Measurements from ENCODE around the gene PUM2. TPM values are rescaled to one million over a fixed set of nuclear protein-coding genes. Genes with fewer than 3 reads are reported as not detected.

The PUM2 gene
- polyA plus RNA-seq, 1 donor from 2014 or later = 14.6 TPM

- no peak overlapping the region for H3K4me3 Mint-ChIP-seq
- no peak overlapping the region for H3K27ac Mint-ChIP-seq
- H3K9me3 Mint-ChIP-seq = no peaks in the 10 kb centered on the region
- H3K4me1 Mint-ChIP-seq = peaks cover 0 to 6% (median 4%) of the 10 kb centered on the region in 3 donors
- H3K36me3 Mint-ChIP-seq = peaks cover 1% of the 10 kb centered on the region
- peaks cover 2% of the 10 kb centered on the region for H3K27me3 Mint-ChIP-seq
These were observed 141.1 kb downstream of the PUM2 start for GRCh38 chr2:20209373-20210109.

- peaks cover 1% of the 10 kb centered on the region for H3K36me3 Mint-ChIP-seq
- H3K27me3 Mint-ChIP-seq = peaks cover 2% of the 10 kb centered on the region
- H3K27ac Mint-ChIP-seq = no peak overlapping the region
- H3K4me1 Mint-ChIP-seq = peaks cover 0 to 6% (median 4%) of the 10 kb centered on the region in 3 donors
- H3K9me3 Mint-ChIP-seq = no peaks in the 10 kb centered on the region
- H3K4me3 Mint-ChIP-seq = peak overlapping the region in 1 of 4 donors; percentile 24
These were observed 142.2 kb downstream of the PUM2 start for GRCh38 chr2:20208476-20208859.

DNA sequence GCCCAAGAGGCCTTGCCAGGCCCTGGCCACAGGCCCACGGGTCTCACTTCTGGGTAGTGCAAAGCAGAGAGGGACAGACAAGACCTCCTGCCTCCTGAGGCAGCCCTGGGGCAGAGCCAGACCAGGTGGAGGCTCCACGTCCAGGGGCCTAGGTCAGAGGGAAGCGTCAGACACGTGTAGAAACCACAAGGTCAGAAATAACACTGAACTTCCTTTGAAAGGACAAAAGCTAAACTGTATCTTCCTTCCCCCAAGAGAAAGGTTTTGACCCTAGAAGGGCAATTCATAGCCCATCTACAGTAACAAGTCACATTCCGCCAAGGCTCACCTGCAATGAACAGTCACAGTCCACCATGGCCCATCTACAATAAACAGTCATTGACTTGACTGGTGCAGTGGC, 143.6 kb downstream of the PUM2 start:
- Mint-ChIP-seq H3K27ac (no peak overlapping the region), H3K9me3 (no peaks in the 10 kb centered on the region), H3K4me3 (peak overlapping the region in 1 of 4 donors; percentile 65), H3K4me1 (peaks cover 0 to 6% (median 4%) of the 10 kb centered on the region in 3 donors), H3K27me3 (peaks cover under 1% of the 10 kb centered on the region), H3K36me3 (peaks cover 1% of the 10 kb centered on the region)

- no peaks in the 10 kb centered on the region for H3K27me3 Mint-ChIP-seq
- H3K36me3 Mint-ChIP-seq = peaks cover 1% of the 10 kb centered on the region
- H3K9me3 Mint-ChIP-seq = no peaks in the 10 kb centered on the region
- no peak overlapping the region for H3K4me3 Mint-ChIP-seq
- no peak overlapping the region for H3K27ac Mint-ChIP-seq
- H3K4me1 Mint-ChIP-seq = peaks cover 0 to 6% (median 4%) of the 10 kb centered on the region in 3 donors
These were observed 144.6 kb downstream of the PUM2 start for GRCh38 chr2:20205915-20206524.

DNA sequence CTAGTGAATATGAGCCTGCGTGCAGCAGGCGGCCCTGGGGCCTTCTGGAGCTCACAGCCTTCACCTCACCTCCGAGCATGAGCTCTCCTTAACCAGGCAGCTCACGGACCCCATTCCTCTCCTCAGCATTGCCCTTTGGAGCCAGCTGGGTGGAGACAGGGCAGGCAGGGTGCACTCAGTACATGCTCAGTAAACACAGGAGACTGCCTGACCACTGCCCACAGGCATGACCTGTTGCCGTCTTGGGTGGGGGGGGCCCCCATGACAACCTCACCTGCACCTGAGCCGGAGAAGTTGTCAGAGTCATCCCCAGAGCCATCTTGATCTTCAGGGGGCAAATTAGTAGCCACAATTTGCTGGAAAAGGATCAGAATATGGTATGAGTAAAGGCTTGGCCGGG, 145.6 kb downstream of the PUM2 start:
- Mint-ChIP-seq H3K9me3 (no peaks in the 10 kb centered on the region), H3K27me3 (no peaks in the 10 kb centered on the region), H3K4me3 (no peak overlapping the region), H3K36me3 (peaks cover 1% of the 10 kb centered on the region), H3K4me1 (peaks cover 0 to 6% (median 4%) of the 10 kb centered on the region in 3 donors), H3K27ac (no peak overlapping the region)

- no peak overlapping the region for H3K4me3 Mint-ChIP-seq
- H3K4me1 Mint-ChIP-seq = peaks cover 0 to 5% (median 4%) of the 10 kb centered on the region in 3 donors
- H3K36me3 Mint-ChIP-seq = peaks cover 1% of the 10 kb centered on the region
- peaks cover 3% of the 10 kb centered on the region for H3K27me3 Mint-ChIP-seq
- no peaks in the 10 kb centered on the region for H3K9me3 Mint-ChIP-seq
- H3K27ac Mint-ChIP-seq = no peak overlapping the region
These were observed 147.0 kb downstream of the PUM2 start for GRCh38 chr2:20203521-20204225.

- peaks cover 0 to 5% (median 4%) of the 10 kb centered on the region in 3 donors for H3K4me1 Mint-ChIP-seq
- peaks cover 4% of the 10 kb centered on the region for H3K27me3 Mint-ChIP-seq
- peaks cover 1% of the 10 kb centered on the region for H3K36me3 Mint-ChIP-seq
- H3K9me3 Mint-ChIP-seq = no peaks in the 10 kb centered on the region
- H3K27ac Mint-ChIP-seq = no peak overlapping the region
- H3K4me3 Mint-ChIP-seq = no peak overlapping the region
These were observed 147.6 kb downstream of the PUM2 start for GRCh38 chr2:20203072-20203471.

GRCh38 chr2:20201671-20202070, 149.0 kb downstream of the PUM2 start:
- Mint-ChIP-seq H3K9me3 (no peaks in the 10 kb centered on the region), H3K36me3 (peaks cover 1% of the 10 kb centered on the region), H3K4me3 (no peak overlapping the region), H3K27me3 (peaks cover 4% of the 10 kb centered on the region), H3K4me1 (peaks cover 0 to 2% (median 0%) of the 10 kb centered on the region in 3 donors), H3K27ac (no peak overlapping the region)

DNA sequence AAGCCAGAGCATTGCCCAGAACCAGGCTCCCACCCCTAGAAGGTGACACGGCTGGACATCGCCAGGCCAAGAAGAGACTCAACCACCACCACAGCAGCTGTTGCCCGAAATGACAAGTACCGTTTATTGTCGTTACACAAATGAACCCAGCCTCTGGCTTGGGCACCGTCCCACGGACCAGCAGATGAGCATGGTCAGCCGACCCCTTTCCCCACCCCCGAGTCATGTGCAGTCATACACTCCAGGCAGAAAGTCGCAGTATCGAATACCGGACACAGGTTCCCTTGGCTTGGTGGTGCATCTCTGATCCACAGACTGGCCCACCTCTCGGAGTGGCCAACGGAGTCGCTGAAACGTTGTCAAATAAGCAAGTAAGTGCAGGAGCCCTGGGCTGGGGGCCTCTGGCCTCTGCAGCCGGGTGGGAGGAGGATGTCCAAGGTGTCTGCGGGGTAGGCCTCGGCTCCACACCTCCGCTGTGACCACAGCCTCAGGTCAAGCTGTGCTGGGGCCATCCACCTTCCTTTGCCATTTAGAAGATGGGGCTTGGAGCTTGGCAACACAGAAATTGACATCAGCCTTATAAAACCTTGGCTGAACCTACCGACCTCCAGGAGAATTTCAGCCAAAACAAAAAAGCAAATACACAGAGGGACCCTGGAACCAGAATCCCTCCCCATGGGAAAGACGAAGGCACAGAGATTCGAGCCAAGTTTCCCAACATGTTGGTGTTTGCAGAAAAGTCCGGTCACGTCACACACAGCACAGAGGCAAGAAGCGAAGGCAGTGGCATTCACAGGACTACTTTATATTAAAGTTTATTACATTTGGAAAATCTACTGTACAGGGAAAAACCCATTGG, 149.7 kb downstream of the PUM2 start:
- H3K36me3 Mint-ChIP-seq = no peaks in the 10 kb centered on the region
- no peak overlapping the region for H3K4me3 Mint-ChIP-seq
- peaks cover 5% of the 10 kb centered on the region for H3K27me3 Mint-ChIP-seq

GRCh38 chr2:20199633-20200270, 150.9 kb downstream of the PUM2 start:
- H3K36me3 Mint-ChIP-seq = no peaks in the 10 kb centered on the region

More for the DNA sequence above, 149.7 kb downstream of the PUM2 start:
- H3K27ac Mint-ChIP-seq = no peak overlapping the region
- H3K9me3 Mint-ChIP-seq = no peaks in the 10 kb centered on the region
- no peaks in the 10 kb centered on the region for H3K4me1 Mint-ChIP-seq

DNA sequence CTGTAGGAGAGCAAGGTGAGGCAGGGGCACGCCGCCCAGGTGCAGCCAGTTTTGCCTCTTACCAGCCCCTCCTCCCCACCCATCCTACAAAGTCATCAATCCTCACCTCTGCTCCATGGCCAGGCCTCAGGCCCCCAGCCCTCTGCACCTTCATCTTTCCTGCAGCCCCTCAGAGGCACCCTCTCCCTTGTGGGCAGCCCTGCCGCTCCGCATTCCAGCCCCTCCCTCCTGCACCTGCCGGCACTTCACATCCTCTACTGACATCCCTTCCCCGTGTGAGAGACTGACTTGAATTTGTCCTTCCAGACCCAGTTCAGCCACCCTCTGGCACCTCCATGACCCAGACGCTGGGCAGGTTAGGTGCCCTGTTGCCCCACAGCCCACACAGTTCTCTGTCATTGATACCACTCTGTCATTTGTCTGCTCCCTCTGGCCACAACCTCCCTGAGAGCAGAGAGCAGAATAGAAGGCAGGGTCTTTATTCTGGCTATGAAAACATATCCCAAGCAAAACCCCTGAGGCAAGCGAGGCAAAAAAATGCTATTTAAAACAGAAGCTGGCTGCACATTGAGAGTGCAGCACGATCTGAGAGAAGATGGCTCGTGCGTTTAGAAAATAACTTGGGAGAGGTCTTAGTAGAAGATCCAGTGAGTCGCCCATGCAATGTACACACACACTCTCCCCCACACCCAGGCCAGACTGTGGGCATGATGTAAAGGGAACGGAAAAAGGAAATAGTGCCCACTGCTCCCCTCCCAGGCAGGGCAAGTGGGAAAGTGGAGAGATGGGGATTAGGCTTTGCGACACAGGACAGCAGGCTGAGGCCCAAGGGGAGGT, 151.6 kb downstream of the PUM2 start:
- H3K4me1 Mint-ChIP-seq = no peaks in the 10 kb centered on the region
- no peaks in the 10 kb centered on the region for H3K9me3 Mint-ChIP-seq
- H3K27me3 Mint-ChIP-seq = peaks cover 5% of the 10 kb centered on the region
- no peak overlapping the region for H3K4me3 Mint-ChIP-seq
- H3K27ac Mint-ChIP-seq = peak overlapping the region in 1 of 3 donors; percentile 73
- no peaks in the 10 kb centered on the region for H3K36me3 Mint-ChIP-seq

More at GRCh38 chr2:20199633-20200270, 150.9 kb downstream of the PUM2 start:
- no peaks in the 10 kb centered on the region for H3K9me3 Mint-ChIP-seq
- H3K4me3 Mint-ChIP-seq = no peak overlapping the region
- H3K27ac Mint-ChIP-seq = peak overlapping the region in 1 of 3 donors; percentile 73
- no peaks in the 10 kb centered on the region for H3K4me1 Mint-ChIP-seq
- peaks cover 5% of the 10 kb centered on the region for H3K27me3 Mint-ChIP-seq
